HG03460 (cell line): ENCODE measurements around the gene EP400.

Source experiments
- ATAC-seq: cut with Tn5 transposase; IDR thresholded peaks from one replicate; pipeline ENCODE4 v1.9.1; 2021; ENCODE audit not compliant: unreplicated experiment

The EP400 gene

GRCh38 chr12:132014092-132014914 is 64.6 kb downstream of the EP400 start:
- ATAC-seq: no peak

GRCh38 chr12:132014915-132015280 is 65.2 kb downstream of the EP400 start:
- no peak for ATAC-seq

GRCh38 chr12:132015686-132016430 is 66.1 kb downstream of the EP400 start:
- ATAC-seq: no peak

GRCh38 chr12:132018193-132018916 is 68.6 kb downstream of the EP400 start:
- ATAC-seq: no peak

GRCh38 chr12:132019891-132020290 is 70.1 kb downstream of the EP400 start:
- no peak for ATAC-seq

GRCh38 chr12:132020292-132020691 is 70.5 kb downstream of the EP400 start:
- ATAC-seq: no peak

DNA sequence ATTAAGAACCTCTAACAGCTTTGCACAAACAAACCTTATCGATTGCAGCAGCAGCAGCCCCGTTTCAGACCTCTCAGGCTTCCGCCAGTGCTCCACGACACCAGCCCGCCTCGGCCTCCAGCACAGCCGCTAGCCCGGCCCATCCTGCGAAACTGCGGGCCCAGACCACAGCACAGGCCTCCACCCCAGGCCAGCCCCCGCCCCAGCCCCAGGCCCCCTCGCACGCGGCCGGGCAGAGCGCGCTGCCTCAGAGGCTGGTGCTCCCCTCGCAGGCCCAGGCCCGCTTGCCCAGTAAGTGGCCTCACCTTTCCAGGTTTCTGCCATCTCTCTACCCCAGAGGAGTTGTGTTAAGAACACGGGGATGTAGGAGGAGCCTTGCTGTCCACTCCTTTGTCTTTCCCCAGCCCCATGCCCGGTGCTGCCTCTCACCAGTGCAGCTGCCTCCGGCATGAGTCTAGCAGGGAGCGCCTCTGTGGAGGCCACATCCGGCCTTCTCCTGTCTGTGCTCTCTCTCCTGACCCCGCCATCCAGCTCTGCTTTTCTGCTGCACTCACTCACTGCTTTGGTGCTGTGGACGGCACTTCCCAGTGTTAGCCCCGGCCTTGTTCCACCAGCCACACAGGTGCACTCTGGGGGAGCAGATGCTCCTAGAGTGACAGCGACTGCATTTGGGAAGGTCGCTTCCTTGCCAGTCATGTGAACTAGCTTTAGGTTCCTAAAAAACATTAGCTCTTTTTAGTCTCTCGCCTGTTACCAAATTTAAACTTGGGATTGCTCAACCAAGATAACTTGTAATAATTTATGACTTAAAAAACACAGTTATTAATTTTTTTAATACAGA is 71.5 kb downstream of the EP400 start:
- no peak for ATAC-seq

DNA sequence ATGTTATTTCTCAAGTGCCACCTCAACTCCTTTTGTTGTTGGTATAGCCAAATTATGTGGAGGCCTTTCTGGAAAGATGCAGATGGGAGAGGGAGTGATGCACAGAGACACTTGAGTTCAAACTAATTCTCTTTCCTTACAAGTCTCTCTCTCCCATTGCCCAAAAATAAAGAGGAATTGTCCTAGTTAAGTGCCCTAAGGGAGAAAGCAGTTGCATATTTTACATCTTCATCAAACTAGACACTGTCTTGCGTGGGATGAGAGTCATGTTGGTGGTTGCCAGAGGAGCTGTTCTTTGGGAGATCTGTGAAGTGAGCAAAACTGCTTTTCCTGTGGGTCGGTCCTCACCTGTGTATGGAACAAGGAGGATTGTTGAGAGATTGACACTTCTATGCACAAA is 72.2 kb downstream of the EP400 start:
- no peak for ATAC-seq

DNA sequence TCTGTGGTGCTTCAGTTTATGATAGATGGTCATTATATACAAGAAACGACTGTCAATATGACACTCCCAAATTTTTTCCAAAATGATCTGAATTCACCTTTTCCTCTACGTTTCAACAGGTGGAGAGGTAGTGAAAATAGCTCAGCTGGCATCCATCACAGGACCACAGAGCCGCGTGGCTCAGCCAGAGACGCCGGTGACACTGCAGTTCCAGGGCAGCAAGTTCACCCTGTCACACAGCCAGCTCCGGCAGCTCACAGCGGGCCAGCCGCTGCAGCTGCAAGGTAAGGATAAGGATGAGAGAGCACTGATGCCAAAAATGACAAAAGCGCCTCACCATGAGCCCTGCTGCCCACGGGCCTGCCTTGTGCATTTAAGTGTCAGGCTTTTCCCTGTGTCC is 73.9 kb downstream of the EP400 start:
- no peak for ATAC-seq

- no peak for ATAC-seq
Observed at GRCh38 chr12:132024758-132025157, 75.0 kb downstream of the EP400 start.

DNA sequence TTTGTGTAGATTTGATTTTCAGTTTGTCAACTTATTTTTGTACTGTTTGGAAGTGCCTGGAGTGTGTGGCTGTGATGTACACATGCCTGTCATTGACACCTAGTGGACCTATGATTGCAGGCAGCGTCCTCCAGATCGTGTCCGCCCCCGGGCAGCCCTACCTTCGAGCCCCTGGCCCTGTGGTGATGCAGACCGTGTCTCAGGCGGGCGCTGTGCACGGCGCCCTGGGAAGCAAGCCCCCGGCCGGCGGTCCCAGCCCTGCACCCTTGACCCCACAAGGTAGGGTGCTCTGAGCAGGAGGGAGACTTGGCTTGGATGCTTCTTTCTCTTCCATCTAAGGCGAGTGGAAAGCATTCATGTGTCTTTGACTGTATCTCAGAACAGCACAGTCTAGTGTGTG is 75.8 kb downstream of the EP400 start:
- no peak for ATAC-seq

GRCh38 chr12:132026061-132026795 is 76.5 kb downstream of the EP400 start:
- ATAC-seq: no peak

DNA sequence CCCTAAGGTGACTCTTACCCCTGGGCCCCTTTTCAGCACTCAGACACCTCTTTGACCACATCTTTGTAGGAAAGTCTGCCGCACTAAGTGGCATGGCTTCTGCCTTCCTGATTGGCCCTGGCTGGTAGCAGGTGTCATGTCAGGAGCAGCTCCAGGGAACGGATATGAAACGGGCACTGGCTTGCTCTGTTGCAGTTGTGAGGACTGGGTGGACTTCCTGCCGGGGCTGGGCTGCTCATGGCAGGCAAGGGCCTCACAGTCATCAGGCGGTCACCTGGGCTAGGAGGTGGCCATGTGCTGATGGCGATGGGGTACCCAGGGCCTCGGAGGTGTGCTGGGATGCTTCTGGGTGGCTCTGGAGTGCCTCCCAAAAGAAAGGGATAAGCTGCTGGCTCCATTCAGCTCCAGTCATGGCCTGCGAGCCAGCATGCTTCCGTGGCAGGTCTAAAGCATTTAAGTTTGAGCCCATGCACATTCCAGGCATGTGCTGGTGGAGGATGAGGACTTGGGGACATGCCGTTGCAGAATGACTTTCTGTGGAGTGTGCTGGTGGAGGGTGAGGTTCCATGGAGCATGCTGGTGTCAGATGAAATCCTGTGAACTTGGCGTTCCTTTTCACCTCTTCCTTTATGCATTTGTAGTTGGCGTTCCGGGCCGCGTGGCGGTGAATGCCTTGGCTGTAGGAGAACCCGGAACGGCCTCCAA is 77.2 kb downstream of the EP400 start:
- ATAC-seq: no peak

- ATAC-seq: no peak
Observed at GRCh38 chr12:132027636-132028035, 77.9 kb downstream of the EP400 start.

DNA sequence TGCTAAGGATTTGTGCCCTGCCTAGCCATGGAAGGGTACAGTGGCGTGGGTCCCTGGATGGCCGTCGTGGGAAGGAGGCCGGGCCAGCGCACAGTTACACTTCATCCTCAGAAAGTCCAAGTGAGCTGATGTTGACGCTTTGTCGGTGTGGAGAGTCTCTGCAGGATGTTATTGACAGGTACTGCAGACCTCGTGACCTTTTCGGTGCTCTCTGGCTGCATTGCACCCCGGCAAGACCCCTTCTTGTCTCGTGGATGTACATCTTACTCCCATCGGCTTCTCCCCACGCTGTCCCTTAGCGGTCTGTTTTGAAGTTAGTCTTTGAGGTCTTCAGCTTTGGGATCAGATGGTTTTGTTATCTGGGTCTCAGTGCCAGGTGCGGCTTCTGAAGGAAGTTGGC is 78.4 kb downstream of the EP400 start:
- ATAC-seq: no peak

- no peak for ATAC-seq
Observed at GRCh38 chr12:132029503-132030300, 80.0 kb downstream of the EP400 start.

GRCh38 chr12:132030367-132031038 is 80.8 kb downstream of the EP400 start:
- ATAC-seq: no peak

DNA sequence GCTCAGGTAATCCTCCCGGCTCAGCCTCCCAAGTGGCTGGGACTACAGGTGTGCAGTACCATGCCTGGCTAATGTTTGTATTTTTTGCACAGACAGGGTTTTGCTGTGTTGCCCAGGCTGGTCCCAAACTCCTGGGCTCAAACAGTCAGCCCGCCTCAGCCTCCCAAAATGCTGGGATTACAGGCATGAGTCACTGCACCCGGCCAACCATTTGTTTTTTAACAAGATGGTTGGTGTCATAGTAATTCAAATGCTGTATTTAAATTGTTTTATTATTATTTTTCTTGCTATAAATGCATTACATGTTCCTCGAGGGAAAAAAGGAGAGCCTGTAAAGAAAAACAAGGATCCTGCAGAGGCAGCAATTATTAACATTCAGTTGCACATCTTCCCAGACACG is 83.9 kb downstream of the EP400 start:
- no peak for ATAC-seq
